MM.1S (cell line): ENCODE results near the gene CWF19L1.
A peak's percentile ranks its signal among the peaks of the same experiment; 100 is the strongest.
"Not testable (repeated sequence)": the region's sequence is repeated elsewhere in the genome, so short reads cannot be mapped to it uniquely, and the experiment has no call there.

ENCODE experiments used
- DNase-seq: peaks from one replicate; pipeline ENCODE4 v3.0.0-alpha.2; 2015
- H2AFZ ChIP-seq: fragments of 300-600 bp; sonication (generic); 2 replicates; pipeline ENCODE4 v1.6.0; 2016; ENCODE audit warnings: antibody characterized with exemption, low read length
- H3F3A ChIP-seq: fragments of 300-600 bp; sonication (generic); 2 replicates; pipeline ENCODE4 v1.6.1; 2016; ENCODE audit warnings: mild to moderate bottlenecking, antibody characterized with exemption, low read length, moderate library complexity, mixed read lengths; ENCODE audit not compliant: insufficient read depth
- H3K27ac ChIP-seq: fragments of 300-600 bp; sonication (generic); 2 replicates; pipeline ENCODE4 v1.5.1; 2016; ENCODE audit warnings: mild to moderate bottlenecking, low read length
- H3K27me3 ChIP-seq: fragments of 300-600 bp; sonication (generic); replicated peaks from 2 replicates; pipeline ENCODE4 v1.6.0; 2016; ENCODE audit warnings: low read length; ENCODE audit not compliant: insufficient read depth
- H3K36me3 ChIP-seq: fragments of 300-600 bp; sonication (generic); replicated peaks from 2 replicates; pipeline ENCODE4 v1.6.1; 2016; ENCODE audit warnings: mild to moderate bottlenecking, low read length, mixed read lengths; ENCODE audit not compliant: insufficient read depth
- H3K4me1 ChIP-seq: fragments of 300-600 bp; sonication (generic); 2 replicates; pipeline ENCODE4 v1.6.1; 2016; ENCODE audit warnings: low read length, mixed read lengths
- H3K4me2 ChIP-seq: fragments of 300-600 bp; sonication (generic); 2 replicates; pipeline ENCODE4 v1.6.0; 2016; ENCODE audit warnings: low read depth, low read length
- H3K4me3 ChIP-seq: fragments of 300-600 bp; sonication (generic); 2 replicates; pipeline ENCODE4 v1.5.1; 2016; ENCODE audit warnings: low read length, mixed read lengths
- H3K79me2 ChIP-seq: fragments of 300-600 bp; sonication (generic); 2 replicates; pipeline ENCODE4 v1.6.1; 2016; ENCODE audit warnings: mixed run types, low read length, mixed read lengths
- H3K9ac ChIP-seq: fragments of 300-600 bp; sonication (generic); 2 replicates; pipeline ENCODE4 v1.6.1; 2016; ENCODE audit warnings: low read length, mixed read lengths
- H3K9me2 ChIP-seq: fragments of 300-600 bp; sonication (generic); replicated peaks from 2 replicates; pipeline ENCODE4 v1.6.1; 2016; ENCODE audit warnings: mild to moderate bottlenecking, low read length, mixed read lengths; ENCODE audit not compliant: insufficient read depth
- H3K9me3 ChIP-seq: fragments of 300-600 bp; sonication (generic); replicated peaks from 2 replicates; pipeline ENCODE4 v1.6.1; 2016; ENCODE audit warnings: mild to moderate bottlenecking, low read length, mixed read lengths; ENCODE audit not compliant: insufficient read depth
- H4K20me1 ChIP-seq: fragments of 300-600 bp; sonication (generic); 2 replicates; pipeline ENCODE4 v1.6.1; 2016; ENCODE audit warnings: mild to moderate bottlenecking, low read length, moderate library complexity, mixed read lengths; ENCODE audit not compliant: insufficient read depth
- CTCF ChIP-seq: fragments of 300-600 bp; sonication (generic); IDR thresholded peaks from 2 replicates; pipeline ENCODE4 v1.5.1; 2016; ENCODE audit warnings: antibody characterized with exemption, low read length, mixed read lengths
- EZH2 ChIP-seq: fragments of 300-600 bp; sonication (generic); optimal IDR thresholded peaks from 2 replicates; pipeline ENCODE3; 2017; ENCODE audit warnings: low read depth, mild to moderate bottlenecking, antibody characterized with exemption, low read length, mixed read lengths
- EZH2phosphoT487 ChIP-seq: fragments of 300-600 bp; sonication (generic); IDR thresholded peaks from 2 replicates; pipeline ENCODE4 v1.6.1; 2018; ENCODE audit warnings: antibody characterized with exemption, low read length

Gene CWF19L1

GRCh38 chr10:100287756-100288155 lies 20.3 kb upstream of the CWF19L1 start:
- Histone ChIP-seq H3K27me3 (no peaks in the 10 kb centered on the region), H3K9me2 (no peaks in the 10 kb centered on the region), H3K4me3 (no peak overlapping the region), H3F3A (peaks cover 6% of the 10 kb centered on the region; the same call in 1 of the 2 replicates), H3K4me2 (no peak overlapping the region), H3K27ac (no peak overlapping the region), H4K20me1 (no peaks in the 10 kb centered on the region), H3K9me3 (no peaks in the 10 kb centered on the region), H3K79me2 (peaks cover 36% of the 10 kb centered on the region), H3K4me1 (peaks cover 11% of the 10 kb centered on the region; the same call in 1 of the 2 replicates), H3K9ac (no peak overlapping the region), H2AFZ (no peak overlapping the region), H3K36me3 (no peaks in the 10 kb centered on the region)
- no peak for DNase-seq
- TF ChIP-seq EZH2phosphoT487 (no peak), CTCF (no peak), EZH2 (no peak)

- no peak for TF ChIP-seq EZH2
- TF ChIP-seq EZH2phosphoT487, result no peak
- TF ChIP-seq CTCF, result no peak
- H3K4me2 ChIP-seq, result peak within 1 kb of the TSS; percentile 97
These were observed 18.9 kb upstream of the CWF19L1 start, which contains the start of gene BLOC1S2 for GRCh38 chr10:100286051-100287033. Gene BLOC1S2 (minus strand): TSS chr10:100286680. CDS start chr10:100286659, 21 bp downstream.

GRCh38 chr10:100285326-100285725 lies 17.9 kb upstream of the CWF19L1 start:
- not testable (repeated sequence) for DNase-seq, H3K27me3 ChIP-seq, H3K27ac ChIP-seq

More at GRCh38 chr10:100286051-100287033, 18.9 kb upstream of the CWF19L1 start, which contains the start of gene BLOC1S2:
- Histone ChIP-seq H2AFZ (peak within 1 kb of the TSS; percentile 97), H3K27me3 (no peaks in the 10 kb centered on the region), H3K4me1 (peaks cover 11% of the 10 kb centered on the region; the same call in 1 of the 2 replicates), H3K36me3 (0 out of 2 replicates have a peak, but pooled peaks cover 5% of the 10 kb centered on the region), H3K79me2 (peaks cover 47% of the 10 kb centered on the region), H3K4me3 (peak within 1 kb of the TSS; percentile 98), H3F3A (peaks cover 6% of the 10 kb centered on the region), H3K9ac (peak within 1 kb of the TSS; percentile 77), H3K9me2 (no peaks in the 10 kb centered on the region), H4K20me1 (no peaks in the 10 kb centered on the region), H3K27ac (peak within 1 kb of the TSS; percentile 64; the same call in 1 of the 2 replicates), H3K9me3 (no peaks in the 10 kb centered on the region)
- peak; percentile 85 for DNase-seq

More at GRCh38 chr10:100285326-100285725, 17.9 kb upstream of the CWF19L1 start:
- peaks cover 50% of the 10 kb centered on the region for H3K79me2 ChIP-seq
- not testable (repeated sequence) for H4K20me1 ChIP-seq, H2AFZ ChIP-seq, H3K36me3 ChIP-seq, H3K9me3 ChIP-seq, H3K9me2 ChIP-seq, H3F3A ChIP-seq
- H3K4me2 ChIP-seq, result peak overlapping the region; percentile 97
- H3K4me3 ChIP-seq, result peak overlapping the region; percentile 98
- H3K9ac ChIP-seq, result peak overlapping the region; percentile 77; the same call in 1 of the 2 replicates
- peaks cover 11% of the 10 kb centered on the region; the same call in 1 of the 2 replicates for H3K4me1 ChIP-seq
